ENCODE results near the gene LPXN. TPM values are rescaled to one million over a fixed set of nuclear protein-coding genes. Genes with fewer than 3 reads are reported as not detected.

The LPXN gene
- total and polyA plus RNA-seq, 2 donors (not counting 3 experiments of a cell fraction or from before 2014, with no cell fraction given), result 6.2 TPM

- POLR2A ChIA-PET, result no interaction called here
Observed at GRCh38 chr11:58503361-58503856, 72.2 kb downstream of the LPXN start.

More at GRCh38 chr11:58503361-58503856, 72.2 kb downstream of the LPXN start:
- no peak overlapping the region for H3K27ac ChIP-seq (ENCODE audit: insufficient read depth, low read depth, low read length)
- no peaks in the 10 kb centered on the region for H3K9me3 ChIP-seq (replicated peaks; ENCODE audit: control insufficient read depth, insufficient read depth, low read length)
- FAIRE-seq, result no peak
- H3K27me3 ChIP-seq (ENCODE audit: control insufficient read depth in 2 of 2, insufficient read depth in 2 of 2, low read length in 2 of 2), result peaks cover 1 to 7% of the 10 kb centered on the region in 2 experiments
- no peak overlapping the region for H2AFZ ChIP-seq (ENCODE audit: low read depth, low read length)
- no peak overlapping the region for H3K9ac ChIP-seq (replicated peaks; ENCODE audit: extremely low read depth, insufficient read depth, low read length)
- H3K4me1 ChIP-seq (ENCODE audit: control insufficient read depth, extremely low read depth, insufficient read depth, low read length), result no peaks in the 10 kb centered on the region
- no TSS peak for BruUV-seq (replicated peaks)
- H3K79me2 ChIP-seq (ENCODE audit: control insufficient read depth, insufficient read depth, low read length), result no peaks in the 10 kb centered on the region
- no peaks in the 10 kb centered on the region for H3K36me3 ChIP-seq (ENCODE audit: control insufficient read depth in 2 of 2, extremely low read depth in 1 of 2, insufficient read depth in 2 of 2, low read length in 2 of 2)
- H4K20me1 ChIP-seq (replicated peaks; ENCODE audit: control insufficient read depth, extremely low read depth, insufficient read depth, low read length), result no peaks in the 10 kb centered on the region
- DNase-seq (ENCODE audit: low read depth, low spot score), result no peak
- intact Hi-C loops (cut with micrococcal nuclease) (no loop called here), dilution Hi-C loops (cut with MboI; ENCODE audit: extremely low pct_ligation_motif_present, low sequenced_read_pairs) (no loop called here)
- H3K4me2 ChIP-seq (ENCODE audit: insufficient read depth, low read length), result no peak overlapping the region
- TF ChIP-seq POLR2AphosphoS5 (IDR thresholded peaks at IDR 0.05; ENCODE audit: insufficient read depth, low read depth, low read length) (no peak), EZH2 (IDR thresholded peaks at IDR 0.05; ENCODE audit: borderline replicate concordance, low read depth, low read length, severe bottlenecking) (no peak), CTCF (IDR thresholded peaks at IDR 0.05; ENCODE audit: extremely low read depth in 1 of 2, insufficient read depth in 1 of 2, low read depth in 1 of 2, low read length in 2 of 2) (no peak), GATA2 (IDR thresholded peaks at IDR 0.05; ENCODE audit: insufficient read depth, insufficient read length, low read depth, low read length) (no peak)
- CTCF ChIA-PET, result interaction anchor here (1.5 to 3.2 kb wide), 2 partner anchors 8 to 21 kb away, joined by 4 to 10 read pairs; no protein-coding TSS in a partner anchor
- H3K9me1 ChIP-seq (replicated peaks; ENCODE audit: control insufficient read depth, extremely low read depth, insufficient read depth, low read length), result no peaks in the 10 kb centered on the region
- H3K4me3 ChIP-seq (replicated peaks in 1 of 3; ENCODE audit: insufficient read depth in 1 of 3, low read depth in 1 of 3, low read length in 3 of 3), result no peak overlapping the region

Measured in endothelial cell of umbilical vein (primary cell).